ENCODE data around the gene SH2D1B. TPM values are rescaled to one million over a fixed set of nuclear protein-coding genes. Genes with fewer than 3 reads are reported as not detected.
A peak's percentile ranks its signal among the peaks of the same experiment; 100 is the strongest.

Gene SH2D1B
- total and polyA plus RNA-seq, 2 experiments from 2014 or later, result not detected

- H3K36me3 Mint-ChIP-seq (ENCODE audit: low read depth), result no peaks in the 10 kb centered on the region
- H3K4me1 ChIP-seq (ENCODE audit: insufficient read depth), result peaks cover 4% of the 10 kb centered on the region; the same call in 1 of the 2 replicates
- H3K79me2 ChIP-seq (replicated peaks; ENCODE audit: insufficient read depth), result no peaks in the 10 kb centered on the region
- no peak overlapping the region for H3K4me3 Mint-ChIP-seq
- TF ChIP-seq CTCF (conservative IDR thresholded peaks at IDR 0.05; ENCODE audit: low read depth in 2 of 2) (peak; percentile 84 to 88), CREB1 (CRISPR knock-in tag; IDR thresholded peaks at IDR 0.05; ENCODE audit: low read depth) (no peak), ZNF114 (CRISPR knock-in tag; IDR thresholded peaks at IDR 0.05) (no peak)
- H3K27ac ChIP-seq (ENCODE audit: low read depth), result no peak overlapping the region
- H3K4me3 ChIP-seq, result no peak overlapping the region
- H3K27ac Mint-ChIP-seq, result no peak overlapping the region; the same call in 1 of the 2 replicates
- H3K36me3 ChIP-seq (ENCODE audit: insufficient read depth), result no peaks in the 10 kb centered on the region
- no peaks in the 10 kb centered on the region for H3F3A ChIP-seq (replicated peaks; ENCODE audit: low read depth)
- H3K27me3 Mint-ChIP-seq (ENCODE audit: insufficient read depth, low read depth, poor library complexity), result peaks cover 5% of the 10 kb centered on the region
- ATAC-seq, result peak; percentile 59
- no peaks in the 10 kb centered on the region for H3K9me3 Mint-ChIP-seq
- H3K4me2 ChIP-seq, result no peak overlapping the region
- H3K9me2 ChIP-seq (ENCODE audit: insufficient read depth), result no peaks in the 10 kb centered on the region
- no peaks in the 10 kb centered on the region for H4K20me1 ChIP-seq (replicated peaks; ENCODE audit: insufficient read depth)
- peaks cover 33% of the 10 kb centered on the region for H3K4me1 Mint-ChIP-seq
- DNase-seq (ENCODE audit: low spot score), result peak; percentile 67
- H2AFZ ChIP-seq, result no peak overlapping the region
- no peaks in the 10 kb centered on the region for H3K27me3 ChIP-seq (ENCODE audit: insufficient read depth)
These were observed 20.0 kb downstream of the SH2D1B start for GRCh38 chr1:162391790-162392563.

GRCh38 chr1:162390396-162391185 lies 21.3 kb downstream of the SH2D1B start:
- no peaks in the 10 kb centered on the region for H4K20me1 ChIP-seq (replicated peaks; ENCODE audit: insufficient read depth)
- no peak overlapping the region for H3K4me3 Mint-ChIP-seq
- H3K4me3 ChIP-seq, result no peak overlapping the region
- no peak overlapping the region for H3K4me2 ChIP-seq
- ATAC-seq (no peak), DNase-seq (ENCODE audit: low spot score) (no peak)
- H3K27me3 Mint-ChIP-seq (ENCODE audit: insufficient read depth, low read depth, poor library complexity), result peaks cover 9% of the 10 kb centered on the region
- H3K79me2 ChIP-seq (replicated peaks; ENCODE audit: insufficient read depth), result no peaks in the 10 kb centered on the region
- no peak overlapping the region for H3K27ac Mint-ChIP-seq
- H3K4me1 Mint-ChIP-seq, result peaks cover 33% of the 10 kb centered on the region
- no peak overlapping the region for H3K27ac ChIP-seq (ENCODE audit: low read depth)
- no peaks in the 10 kb centered on the region for H3K9me2 ChIP-seq (ENCODE audit: insufficient read depth)
- H3K36me3 ChIP-seq (ENCODE audit: insufficient read depth), result no peaks in the 10 kb centered on the region
- no peaks in the 10 kb centered on the region for H3K36me3 Mint-ChIP-seq (ENCODE audit: low read depth)
- H3F3A ChIP-seq (replicated peaks; ENCODE audit: low read depth), result no peaks in the 10 kb centered on the region
- TF ChIP-seq ZNF114 (CRISPR knock-in tag; IDR thresholded peaks at IDR 0.05) (no peak), POLR2AphosphoS5 (IDR thresholded peaks at IDR 0.05; ENCODE audit: low read depth) (no peak), JUNB (IDR thresholded peaks at IDR 0.05; ENCODE audit: unreplicated experiment) (no peak), ZNF462 (CRISPR knock-in tag; IDR thresholded peaks at IDR 0.05) (no peak), EZH2phosphoT487 (IDR thresholded peaks at IDR 0.05; ENCODE audit: unreplicated experiment) (no peak), STAT1 (IDR thresholded peaks at IDR 0.05; ENCODE audit: unreplicated experiment) (no peak), ETS1 (IDR thresholded peaks at IDR 0.05) (no peak)
- no peaks in the 10 kb centered on the region for H3K27me3 ChIP-seq (ENCODE audit: insufficient read depth)
- no peak overlapping the region for H2AFZ ChIP-seq
- peaks cover 4% of the 10 kb centered on the region; the same call in 1 of the 2 replicates for H3K4me1 ChIP-seq (ENCODE audit: insufficient read depth)
- H3K9me3 Mint-ChIP-seq, result no peaks in the 10 kb centered on the region
